Smooth muscle cell (in vitro differentiated cells): Measurements from ENCODE around the gene COL8A1. TPM values are rescaled to one million over a fixed set of nuclear protein-coding genes. Genes with fewer than 3 reads are reported as not detected.

ENCODE experiments used
- DNase-seq: peaks from one replicate; lab custom pipeline; 2025; ENCODE audit not compliant: unreplicated experiment; lab: John Stamatoyannopoulos, UW
- H2AFZ ChIP-seq: fragments of 200-600 bp; sonication (generic); 2 replicates; pipeline ENCODE4 v1.6.0; 2016; ENCODE audit warnings: antibody characterized with exemption, low read depth, mild to moderate bottlenecking
- H3F3A ChIP-seq: fragments of 200-600 bp; sonication (generic); 2 replicates; pipeline ENCODE4 v1.6.0; 2017; ENCODE audit warnings: antibody characterized with exemption, low read depth
- H3K27ac ChIP-seq: fragments of 200-600 bp; sonication (generic); 2 replicates; pipeline ENCODE4 v1.5.1; 2016; ENCODE audit warnings: low read depth, mild to moderate bottlenecking
- H3K27me3 ChIP-seq: fragments of 200-600 bp; sonication (generic); 2 replicates; pipeline ENCODE4 v1.6.1; 2016; ENCODE audit warnings: low read depth, mild to moderate bottlenecking
- H3K36me3 ChIP-seq: fragments of 200-600 bp; sonication (generic); 2 replicates; pipeline ENCODE4 v1.5.1; 2016; ENCODE audit warnings: low read depth
- H3K4me1 ChIP-seq: fragments of 200-600 bp; sonication (generic); 2 replicates; pipeline ENCODE4 v1.5.1; 2016; ENCODE audit warnings: low read depth
- H3K4me2 ChIP-seq: fragments of 200-600 bp; sonication (generic); 2 replicates; pipeline ENCODE4 v1.6.0; 2016; ENCODE audit warnings: mild to moderate bottlenecking
- H3K4me3 ChIP-seq: fragments of 200-600 bp; sonication (generic); 2 replicates; pipeline ENCODE4 v1.5.1; 2016; ENCODE audit warnings: mild to moderate bottlenecking
- H3K79me2 ChIP-seq: fragments of 200-600 bp; sonication (generic); 2 replicates; pipeline ENCODE4 v1.6.0; 2016; ENCODE audit warnings: low read depth, mild to moderate bottlenecking
- H3K9ac ChIP-seq: fragments of 200-600 bp; sonication (generic); 2 replicates; pipeline ENCODE4 v1.6.0; 2016; ENCODE audit warnings: low read depth
- H3K9me3 ChIP-seq: fragments of 200-600 bp; sonication (generic); replicated peaks from 2 replicates; pipeline ENCODE4 v1.5.1; 2016; ENCODE audit warnings: low read depth
- H4K20me1 ChIP-seq: fragments of 200-600 bp; sonication (generic); 2 replicates; pipeline ENCODE4 v1.6.0; 2016; ENCODE audit warnings: low read depth
- CTCF ChIP-seq: fragments of 200-600 bp; sonication (generic); IDR thresholded peaks from 2 replicates; pipeline ENCODE4 v1.5.1; 2017; ENCODE audit warnings: borderline replicate concordance, mild to moderate bottlenecking, antibody characterized with exemption; ENCODE audit not compliant: insufficient read depth, poor library complexity, severe bottlenecking
- WGBS: methylation state at CpG from one replicate; pipeline ENCODE4 v1.1.7; 2016; ENCODE audit warnings: low lambda C conversion rate; 5-methylcytosine and 5-hydroxymethylcytosine counted together
- polyA plus RNA-seq: library from polyadenylated mRNA; unstranded; fragments of >200 nt; fragmentation: Nextera tagmentation; extraction: Ambion mirVana; gene quantifications from 2 replicates; pipeline ENCODE4 v1.2.1, GENCODE V29; 2016
- total RNA-seq: library from RNA; depleted of rRNA; stranded (reverse); fragments of >200 nt; gene quantifications from 2 replicates; pipeline ENCODE4 v1.2.3, GENCODE V29; 2014

Gene COL8A1
- total and polyA plus RNA-seq, 2 experiments from 2014 or later: 7.9 to 8.2 TPM

GRCh38 chr3:99651531-99651930, 13.1 kb downstream of the COL8A1 start:
- H3K79me2 ChIP-seq: no peaks in the 10 kb centered on the region
- peak overlapping the region; percentile 68 for H3K4me2 ChIP-seq
- peaks cover 15% of the 10 kb centered on the region for H3K4me1 ChIP-seq
- H3F3A ChIP-seq: no peaks in the 10 kb centered on the region
- H3K4me3 ChIP-seq: no peak overlapping the region
- TF ChIP-seq CTCF: no peak
- H2AFZ ChIP-seq: no peak overlapping the region
- peak overlapping the region; percentile 60 for H3K27ac ChIP-seq
- no peaks in the 10 kb centered on the region for H3K36me3 ChIP-seq
- no peaks in the 10 kb centered on the region for H4K20me1 ChIP-seq
- H3K27me3 ChIP-seq: no peaks in the 10 kb centered on the region
- no peak for DNase-seq
- H3K9me3 ChIP-seq: no peaks in the 10 kb centered on the region
- no peak overlapping the region for H3K9ac ChIP-seq
- 4% methylated on average over 3 of the region's 3 CpGs for WGBS

GRCh38 chr3:99656624-99657023, 18.2 kb downstream of the COL8A1 start:
- no peak overlapping the region for H3K4me2 ChIP-seq
- peak overlapping the region; percentile 21 for H2AFZ ChIP-seq
- H4K20me1 ChIP-seq: no peaks in the 10 kb centered on the region
- no peaks in the 10 kb centered on the region for H3K79me2 ChIP-seq
- no peak overlapping the region for H3K27ac ChIP-seq
- DNase-seq: no peak
- no peak for TF ChIP-seq CTCF
- no peaks in the 10 kb centered on the region for H3K27me3 ChIP-seq
- no peaks in the 10 kb centered on the region for H3F3A ChIP-seq
- no peaks in the 10 kb centered on the region for H3K9me3 ChIP-seq
- no peak overlapping the region for H3K9ac ChIP-seq
- H3K4me1 ChIP-seq: peaks cover 10% of the 10 kb centered on the region
- WGBS: 66% methylated on average over 3 of the region's 3 CpGs
- H3K4me3 ChIP-seq: no peak overlapping the region
- H3K36me3 ChIP-seq: no peaks in the 10 kb centered on the region

GRCh38 chr3:99658274-99658673, 19.9 kb downstream of the COL8A1 start:
- no peak for DNase-seq
- no peak overlapping the region for H3K4me2 ChIP-seq
- 58% methylated on average over 2 of the region's 2 CpGs for WGBS
- no peaks in the 10 kb centered on the region for H3F3A ChIP-seq
- H4K20me1 ChIP-seq: no peaks in the 10 kb centered on the region
- H3K27ac ChIP-seq: peak overlapping the region; percentile 56
- no peaks in the 10 kb centered on the region for H3K27me3 ChIP-seq
- no peaks in the 10 kb centered on the region for H3K9me3 ChIP-seq
- no peak for TF ChIP-seq CTCF
- peaks cover 6% of the 10 kb centered on the region for H3K4me1 ChIP-seq
- H3K4me3 ChIP-seq: no peak overlapping the region
- H3K79me2 ChIP-seq: no peaks in the 10 kb centered on the region
- no peaks in the 10 kb centered on the region for H3K36me3 ChIP-seq
- no peak overlapping the region for H2AFZ ChIP-seq
- peak overlapping the region; percentile 19 for H3K9ac ChIP-seq

- Histone ChIP-seq H3K4me1 (peaks cover 6% of the 10 kb centered on the region), H3K79me2 (no peaks in the 10 kb centered on the region), H2AFZ (no peak overlapping the region)
Observed at GRCh38 chr3:99659032-99659431, 20.6 kb downstream of the COL8A1 start.

More at GRCh38 chr3:99659032-99659431, 20.6 kb downstream of the COL8A1 start:
- WGBS: 45% methylated on average over 6 of the region's 6 CpGs
- Histone ChIP-seq H3F3A (no peaks in the 10 kb centered on the region), H3K4me2 (no peak overlapping the region), H3K27me3 (no peaks in the 10 kb centered on the region), H4K20me1 (no peaks in the 10 kb centered on the region), H3K27ac (peak overlapping the region; percentile 56), H3K36me3 (no peaks in the 10 kb centered on the region), H3K9me3 (no peaks in the 10 kb centered on the region), H3K4me3 (no peak overlapping the region), H3K9ac (peak overlapping the region; percentile 19)
- DNase-seq: no peak
- no peak for TF ChIP-seq CTCF
